Heart left ventricle (tissue), 16 donors: ENCODE data around the gene IL1RL2. TPM values are rescaled to one million over a fixed set of nuclear protein-coding genes. Genes with fewer than 3 reads are reported as not detected.
A peak's percentile ranks its signal among the peaks of the same experiment; 100 is the strongest.

Source experiments
- ATAC-seq, 4 donors: fragments of 200-7000 bp; cut with Tn5 transposase; one replicate each; pipeline ENCODE4 v1.9.1; 2020 to 2022; ENCODE audit warnings: moderate library complexity in 4 of 4, mild to moderate bottlenecking in 3 of 4, moderate number of reproducible peaks in 1 of 4
- DNase-seq, 5 donors: peaks; one replicate each; pipeline ENCODE4 v3.0.0-alpha.2; 2020
- H3K27ac ChIP-seq, 12 donors: fragments of 200-600 bp; sonication (generic) in 4 of 12; one replicate each; pipeline versions ENCODE4 v1.5.0 to v1.8.0; 2016 to 2022; ENCODE audit warnings: mild to moderate bottlenecking in 2 of 12
- H3K27me3 ChIP-seq, 9 donors: fragments of 200-600 bp; sonication (generic) in 2 of 9; one replicate each; pipeline versions ENCODE4 v1.5.1 to v1.8.0; 2016 to 2022; ENCODE audit warnings: mild to moderate bottlenecking in 3 of 9
- H3K36me3 ChIP-seq, 9 donors: fragments of 200-600 bp; sonication (generic) in 2 of 9; one replicate each; pipeline versions ENCODE4 v1.5.0 to v1.8.0; 2018 to 2022; ENCODE audit warnings: mild to moderate bottlenecking in 2 of 9
- H3K4me1 ChIP-seq, 12 donors: fragments of 200-600 bp; sonication (generic) in 4 of 12; one replicate each; pipeline versions ENCODE4 v1.5.0 to v1.8.0; 2016 to 2022; ENCODE audit warnings: mild to moderate bottlenecking in 3 of 12
- H3K4me3 ChIP-seq, 12 donors: fragments of 200-600 bp; sonication (generic) in 4 of 12; one replicate each; pipeline versions ENCODE4 v1.5.0 to v1.8.0; 2017 to 2022; ENCODE audit warnings: mild to moderate bottlenecking in 9 of 12, moderate library complexity in 4 of 12
- H3K9me3 ChIP-seq, 12 donors: fragments of 200-600 bp; sonication (generic) in 4 of 12; one replicate each; pipeline versions ENCODE4 v1.5.0 to v1.8.0; 2016 to 2022; ENCODE audit warnings: mild to moderate bottlenecking in 1 of 12
- CTCF ChIP-seq, 12 donors: fragments of 200-600 bp; sonication (generic) in 4 of 12; IDR thresholded peaks; one replicate each; pipeline versions ENCODE4 v1.5.0 to v1.8.0; 2018 to 2022; ENCODE audit warnings: antibody characterized with exemption in 12 of 12, mild to moderate bottlenecking in 5 of 12
- POLR2A ChIP-seq, 2 donors: fragments of 450-650 bp; IDR thresholded peaks; one replicate each; pipeline ENCODE4 v1.6.1; 2017; ENCODE audit warnings: antibody characterized with exemption in 2 of 2, mild to moderate bottlenecking in 2 of 2, moderate library complexity in 2 of 2
- WGBS, 4 donors: extraction: QIAGEN DNeasy Blood & Tissue Kit in 2 of 4; methylation state at CpG; one replicate each; pipeline versions ENCODE4 v1.1.5 to v1.1.7; 2013 to 2018; 5-methylcytosine and 5-hydroxymethylcytosine counted together
- intact Hi-C, 10 donors: fragments of 100-400 bp; cut with DNase I; formaldehyde crosslinking; loops; one replicate each; pipeline versions ENCODE4 v1.11.1 to v1.14.2; 2022
- polyA plus RNA-seq, 2 donors: library from polyadenylated mRNA; stranded (reverse); fragments of 200-250 nt; gene quantifications; one replicate each; pipeline ENCODE4 v1.2.3, GENCODE V29; 2013
- total RNA-seq, 9 donors: library from RNA; depleted of rRNA in 2 of 9; stranded (reverse); fragments of >200 nt in 2 of 9; fragmentation: NEBNext Ultra II Directional in 3 of 9; extraction: Animal tissue kit (Norgen Biotek cat#: 25700) in 3 of 9; gene quantifications; one replicate each; pipeline versions ENCODE4 v1.1.0 to v1.2.4, GENCODE V29; 2016 to 2023
- donor health status: ischemic (EF 13 %, LVEDD 7.1; RV severe dilation, severe dysfunction).
- donor health status: healthy with polysubstance abuse.
- donor health status: DM: no; HTN: yes; CAD: no.
- donor health status: DM: no; HTN: no; CAD: no.
- donor health status: ischemic (EF 25% LVEDD 6.9; RV normal size, moderate dysfunction).
- donor health status: ischemic (EF 25% LVEDD 5.7; RV mildly dilated, moderate dysfunction).
- donor health status: healthy.
- donor health status: DM: yes; HTN: yes; CAD: no.
- donor health status: ischemic (EF 35%, LVEDD 5.7; RV mildly dilated, moderate dysfunction).
- donor health status: nonischemic (EF 11% LVEDD 7.7; RV severe dilation, severe dysfunction).
- donor health status: DM: yes; HTN: yes; CAD: no.
- donor health status: PGD.
- donor health status: ischemic (EF 29% LVEDD 5.4; RV normal size, mild dysfunction).
- donor health status: nonischemic (EF 23%, LVEDD 6.1; RV moderate dilation, normal function).

Gene IL1RL2
- total and polyA plus RNA-seq, 11 donors: 0.22 to 0.75 (median 0.43) TPM; not detected in 5

- 73 to 98% (median 91%) methylated on average over 1 of the region's 1 CpG for WGBS, 4 donors
Observed at GRCh38 chr2:102277202-102277700, 90.4 kb downstream of the IL1RL2 start.

GRCh38 chr2:102278720-102279390, 92.0 kb downstream of the IL1RL2 start:
- intact Hi-C loops: no loop called here
- no peak overlapping the region for H3K4me3 ChIP-seq
- TF ChIP-seq POLR2A (IDR thresholded peaks at IDR 0.05) (no peak), CTCF (IDR thresholded peaks at IDR 0.05) (no peak)
- H3K36me3 ChIP-seq: no peaks in the 10 kb centered on the region
- no peak overlapping the region for H3K27ac ChIP-seq
- WGBS, 4 donors: 47 to 72% (median 60%) methylated on average over 3 of the region's 3 CpGs
- peaks cover 0 to 42% (median 0%) of the 10 kb centered on the region in 9 donors for H3K27me3 ChIP-seq
- ATAC-seq (no peak), DNase-seq (peak in 1 of 5 donors; percentile 30)
- peaks cover 0 to 11% (median 0%) of the 10 kb centered on the region in 12 donors for H3K9me3 ChIP-seq
- peaks cover 0 to 29% (median 0%) of the 10 kb centered on the region in 12 donors for H3K4me1 ChIP-seq

More at GRCh38 chr2:102277202-102277700, 90.4 kb downstream of the IL1RL2 start:
- no peak overlapping the region for H3K27ac ChIP-seq
- H3K4me3 ChIP-seq: no peak overlapping the region
- H3K27me3 ChIP-seq: peaks cover 0 to 40% (median 0%) of the 10 kb centered on the region in 9 donors
- intact Hi-C loops: no loop called here
- TF ChIP-seq CTCF (IDR thresholded peaks at IDR 0.05) (no peak), POLR2A (IDR thresholded peaks at IDR 0.05) (no peak)
- DNase-seq: no peak
- ATAC-seq: no peak
- no peaks in the 10 kb centered on the region for H3K36me3 ChIP-seq
- peaks cover 0 to 20% (median 0%) of the 10 kb centered on the region in 12 donors for H3K4me1 ChIP-seq
- H3K9me3 ChIP-seq: peaks cover 0 to 11% (median 0%) of the 10 kb centered on the region in 12 donors

GRCh38 chr2:102279391-102279735, 92.5 kb downstream of the IL1RL2 start:
- WGBS, 4 donors: 79 to 90% (median 82%) methylated on average over 1 of the region's 1 CpG
- DNase-seq: no peak
- no peak for ATAC-seq
- Histone ChIP-seq H3K36me3 (no peaks in the 10 kb centered on the region), H3K4me1 (peaks cover 0 to 28% (median 0%) of the 10 kb centered on the region in 12 donors), H3K27me3 (peaks cover 0 to 43% (median 0%) of the 10 kb centered on the region in 9 donors), H3K4me3 (no peak overlapping the region), H3K9me3 (peaks cover 0 to 11% (median 0%) of the 10 kb centered on the region in 12 donors), H3K27ac (no peak overlapping the region)
- TF ChIP-seq POLR2A (IDR thresholded peaks at IDR 0.05): no peak
- TF ChIP-seq CTCF (IDR thresholded peaks at IDR 0.05): no peak
- intact Hi-C loops: no loop called here

GRCh38 chr2:102282678-102283091, 95.9 kb downstream of the IL1RL2 start:
- intact Hi-C loops: no loop called here
- ATAC-seq (no peak), DNase-seq (no peak)
- H3K9me3 ChIP-seq: no peaks in the 10 kb centered on the region
- H3K4me3 ChIP-seq: no peak overlapping the region
- WGBS, 4 donors: 64 to 69% (median 66%) methylated on average over 2 of the region's 2 CpGs
- no peak for TF ChIP-seq CTCF (IDR thresholded peaks at IDR 0.05)
- no peak for TF ChIP-seq POLR2A (IDR thresholded peaks at IDR 0.05)
- peaks cover 0 to 42% (median 0%) of the 10 kb centered on the region in 9 donors for H3K27me3 ChIP-seq
- H3K4me1 ChIP-seq: peaks cover 0 to 28% (median 0%) of the 10 kb centered on the region in 12 donors
- no peak overlapping the region for H3K27ac ChIP-seq
- no peaks in the 10 kb centered on the region for H3K36me3 ChIP-seq
